Liver (tissue), 9 donors: ENCODE data around the gene RASSF10. TPM values are rescaled to one million over a fixed set of nuclear protein-coding genes. Genes with fewer than 3 reads are reported as not detected.

Experiments used
- DNase-seq: peaks from one replicate; pipeline ENCODE4 v3.0.0-alpha.2; 2017; ENCODE audit warnings: low spot score
- H3K27ac ChIP-seq, 2 donors: one replicate each; pipeline ENCODE4 v1.7.0; 2013; ENCODE audit warnings: inconsistent platforms in 2 of 2, low read length in 2 of 2, control low read depth in 1 of 2, low read depth in 1 of 2, mild to moderate bottlenecking in 1 of 2
- H3K27me3 ChIP-seq, 4 donors: one replicate each; pipeline versions ENCODE4 v1.6.1 to v1.7.0; 2013; ENCODE audit warnings: low read length in 3 of 4, inconsistent platforms in 1 of 4, mild to moderate bottlenecking in 1 of 4, moderate library complexity in 1 of 4; ENCODE audit not compliant: control insufficient read depth in 4 of 4, insufficient read depth in 4 of 4
- H3K36me3 ChIP-seq, 4 donors: one replicate each; pipeline versions ENCODE4 v1.6.1 to v1.7.0; 2013; ENCODE audit warnings: low read length in 3 of 4, mild to moderate bottlenecking in 3 of 4, low read depth in 1 of 4, moderate library complexity in 1 of 4; ENCODE audit not compliant: control insufficient read depth in 4 of 4, insufficient read depth in 3 of 4
- H3K4me1 ChIP-seq, 4 donors: one replicate each; pipeline versions ENCODE4 v1.6.1 to v1.7.0; 2013; ENCODE audit warnings: low read length in 3 of 4, mild to moderate bottlenecking in 3 of 4, moderate library complexity in 1 of 4; ENCODE audit not compliant: control insufficient read depth in 4 of 4, insufficient read depth in 4 of 4
- H3K4me3 ChIP-seq, 3 donors: one replicate each; pipeline versions ENCODE4 v1.6.1 to v1.7.0; 2013; ENCODE audit warnings: low read length in 3 of 3, control low read depth in 1 of 3, low read depth in 1 of 3, mild to moderate bottlenecking in 1 of 3
- H3K9ac ChIP-seq, 2 donors: one replicate each; pipeline ENCODE4 v1.7.0; 2013; ENCODE audit warnings: low read length in 2 of 2, mild to moderate bottlenecking in 2 of 2, moderate library complexity in 2 of 2, control low read depth in 1 of 2, low read depth in 1 of 2
- H3K9me3 ChIP-seq, 4 donors: one replicate each; pipeline versions ENCODE4 v1.6.1 to v1.7.0; 2013; ENCODE audit warnings: low read length in 3 of 4; ENCODE audit not compliant: control insufficient read depth in 4 of 4
- CTCF ChIP-seq: fragments of 150-350 bp; IDR thresholded peaks from 2 replicates; pipeline ENCODE4 v1.5.1; 2017; ENCODE audit warnings: improper control_type of control experiment, low read depth, low read length; ENCODE audit not compliant: missing input control
- EGR1 ChIP-seq, 2 donors: IDR thresholded peaks; 2 replicates each; pipeline ENCODE4 v1.6.1; 2016 to 2018; ENCODE audit warnings: antibody characterized with exemption in 2 of 2, low read depth in 2 of 2
- FOXA1 ChIP-seq: IDR thresholded peaks from 2 replicates; pipeline ENCODE4 v1.6.1; 2016; ENCODE audit warnings: antibody characterized with exemption
- FOXA2 ChIP-seq: IDR thresholded peaks from 2 replicates; pipeline ENCODE4 v1.6.1; 2016; ENCODE audit warnings: antibody characterized with exemption
- GABPA ChIP-seq, 2 donors: IDR thresholded peaks in 1 of 2; conservative IDR thresholded peaks in 1 of 2; 2 replicates each; pipeline ENCODE4 v1.6.1; 2016; ENCODE audit warnings: antibody characterized with exemption in 2 of 2, mild to moderate bottlenecking in 1 of 2, moderate library complexity in 1 of 2
- HNF4A ChIP-seq, 2 donors: conservative IDR thresholded peaks; 2 replicates each; pipeline ENCODE4 v1.6.1; 2016; ENCODE audit warnings: antibody characterized with exemption in 2 of 2, mild to moderate bottlenecking in 2 of 2
- HNF4G ChIP-seq: IDR thresholded peaks from 2 replicates; pipeline ENCODE4 v1.6.1; 2016; ENCODE audit warnings: antibody characterized with exemption
- JUND ChIP-seq, 2 donors: IDR thresholded peaks; 2 replicates each; pipeline ENCODE4 v1.6.1; 2016; ENCODE audit warnings: antibody characterized with exemption in 2 of 2
- NR2F2 ChIP-seq: IDR thresholded peaks from 2 replicates; pipeline ENCODE4 v1.6.1; 2016; ENCODE audit warnings: antibody characterized with exemption
- RAD21 ChIP-seq, 2 donors: IDR thresholded peaks; 2 replicates each; pipeline ENCODE4 v1.6.1; 2016; ENCODE audit warnings: antibody characterized with exemption in 2 of 2, mild to moderate bottlenecking in 2 of 2
- REST ChIP-seq: IDR thresholded peaks from 2 replicates; pipeline ENCODE4 v1.6.1; 2016; ENCODE audit warnings: antibody characterized with exemption, mild to moderate bottlenecking
- RXRA ChIP-seq, 2 donors: IDR thresholded peaks; 2 replicates each; pipeline ENCODE4 v1.6.1; 2017 to 2018; ENCODE audit warnings: antibody characterized with exemption in 2 of 2, mild to moderate bottlenecking in 1 of 2
- SP1 ChIP-seq: IDR thresholded peaks from 2 replicates; pipeline ENCODE4 v1.6.1; 2018; ENCODE audit warnings: antibody characterized with exemption, mild to moderate bottlenecking
- TAF1 ChIP-seq: conservative IDR thresholded peaks from 2 replicates; pipeline ENCODE4 v1.6.1; 2016; ENCODE audit warnings: antibody characterized with exemption, mild to moderate bottlenecking
- YY1 ChIP-seq: IDR thresholded peaks from 2 replicates; pipeline ENCODE4 v1.6.1; 2016; ENCODE audit warnings: antibody characterized with exemption, mild to moderate bottlenecking
- WGBS: extraction: QIAGEN DNeasy Blood & Tissue Kit; methylation state at CpG from one replicate; pipeline ENCODE4 v1.1.7; 2013; 5-methylcytosine and 5-hydroxymethylcytosine counted together
- polyA plus RNA-seq, 2 donors: library from polyadenylated mRNA; stranded (reverse) in 1 of 2; unstranded in 1 of 2; fragments of 200-250 nt in 1 of 2; fragments of >200 nt in 1 of 2; fragmentation: Nextera tagmentation in 1 of 2; extraction: Ambion mirVana in 1 of 2; gene quantifications; one replicate each; pipeline versions ENCODE4 v1.2.1 to v1.2.3, GENCODE V29; 2013 to 2015
- total RNA-seq, 2 donors: library from RNA; depleted of rRNA; stranded (reverse); fragments of >200 nt; gene quantifications; one replicate each; pipeline ENCODE4 v1.2.3, GENCODE V29; 2014
- TF ChIP-seq, protein P1 (sequence below): IDR thresholded peaks from 2 replicates; pipeline ENCODE4 v1.6.1; 2016; ENCODE audit warnings: antibody characterized with exemption
- TF ChIP-seq, protein P2 (sequence below): IDR thresholded peaks from 2 replicates; pipeline ENCODE4 v1.6.1; 2016; ENCODE audit warnings: antibody characterized with exemption
- TF ChIP-seq, protein P3 (sequence below): IDR thresholded peaks from 2 replicates; pipeline ENCODE4 v1.6.1; 2016; ENCODE audit warnings: antibody characterized with exemption
- donor health status: healthy.
- donor health status: healthy.
- donor health status: healthy.
- donor health status: healthy.
- donor health status: healthy.

RASSF10 gene
- total and polyA plus RNA-seq, 4 donors = 0.03 to 1.9 (median 0.08) TPM; not detected in 1

- Histone ChIP-seq H3K9me3 (peaks cover 0 to 7% (median 0%) of the 10 kb centered on the region in 4 donors), H3K36me3 (no peaks in the 10 kb centered on the region), H3K4me3 (no peak overlapping the region), H3K27me3 (peaks cover 0 to 8% (median 3%) of the 10 kb centered on the region in 4 donors), H3K9ac (no peak overlapping the region), H3K27ac (no peak overlapping the region), H3K4me1 (peaks cover 26 to 48% (median 41%) of the 10 kb centered on the region in 4 donors)
- 62% methylated on average over 7 of the region's 7 CpGs for WGBS
- TF ChIP-seq, protein P1, sequence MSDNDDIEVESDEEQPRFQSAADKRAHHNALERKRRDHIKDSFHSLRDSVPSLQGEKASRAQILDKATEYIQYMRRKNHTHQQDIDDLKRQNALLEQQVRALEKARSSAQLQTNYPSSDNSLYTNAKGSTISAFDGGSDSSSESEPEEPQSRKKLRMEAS = no peak
- no peak for TF ChIP-seq FOXA1
- TF ChIP-seq JUND (IDR thresholded peaks at IDR 0.05) = no peak
- no peak for TF ChIP-seq GABPA (IDR thresholded peaks at IDR 0.05 in 1 of 2, conservative IDR thresholded peaks at IDR 0.05 in 1 of 2)
- no peak for TF ChIP-seq RAD21 (IDR thresholded peaks at IDR 0.05)
- no peak for TF ChIP-seq SP1
- TF ChIP-seq YY1 = no peak
- TF ChIP-seq CTCF = no peak
- TF ChIP-seq HNF4G = no peak
- TF ChIP-seq RXRA (IDR thresholded peaks at IDR 0.05) = no peak
- TF ChIP-seq, protein P2, sequence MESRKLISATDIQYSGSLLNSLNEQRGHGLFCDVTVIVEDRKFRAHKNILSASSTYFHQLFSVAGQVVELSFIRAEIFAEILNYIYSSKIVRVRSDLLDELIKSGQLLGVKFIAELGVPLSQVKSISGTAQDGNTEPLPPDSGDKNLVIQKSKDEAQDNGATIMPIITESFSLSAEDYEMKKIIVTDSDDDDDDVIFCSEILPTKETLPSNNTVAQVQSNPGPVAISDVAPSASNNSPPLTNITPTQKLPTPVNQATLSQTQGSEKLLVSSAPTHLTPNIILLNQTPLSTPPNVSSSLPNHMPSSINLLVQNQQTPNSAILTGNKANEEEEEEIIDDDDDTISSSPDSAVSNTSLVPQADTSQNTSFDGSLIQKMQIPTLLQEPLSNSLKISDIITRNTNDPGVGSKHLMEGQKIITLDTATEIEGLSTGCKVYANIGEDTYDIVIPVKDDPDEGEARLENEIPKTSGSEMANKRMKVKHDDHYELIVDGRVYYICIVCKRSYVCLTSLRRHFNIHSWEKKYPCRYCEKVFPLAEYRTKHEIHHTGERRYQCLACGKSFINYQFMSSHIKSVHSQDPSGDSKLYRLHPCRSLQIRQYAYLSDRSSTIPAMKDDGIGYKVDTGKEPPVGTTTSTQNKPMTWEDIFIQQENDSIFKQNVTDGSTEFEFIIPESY = no peak
- TF ChIP-seq NR2F2 = no peak
- no peak for TF ChIP-seq REST
- TF ChIP-seq, protein P3, sequence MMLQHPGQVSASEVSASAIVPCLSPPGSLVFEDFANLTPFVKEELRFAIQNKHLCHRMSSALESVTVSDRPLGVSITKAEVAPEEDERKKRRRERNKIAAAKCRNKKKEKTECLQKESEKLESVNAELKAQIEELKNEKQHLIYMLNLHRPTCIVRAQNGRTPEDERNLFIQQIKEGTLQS = no peak
- no peak for TF ChIP-seq TAF1
- no peak for TF ChIP-seq FOXA2
- TF ChIP-seq HNF4A (conservative IDR thresholded peaks at IDR 0.05) = no peak
- DNase-seq = no peak
Observed at GRCh38 chr11:13013054-13013488, 4.0 kb downstream of the RASSF10 start.

DNA sequence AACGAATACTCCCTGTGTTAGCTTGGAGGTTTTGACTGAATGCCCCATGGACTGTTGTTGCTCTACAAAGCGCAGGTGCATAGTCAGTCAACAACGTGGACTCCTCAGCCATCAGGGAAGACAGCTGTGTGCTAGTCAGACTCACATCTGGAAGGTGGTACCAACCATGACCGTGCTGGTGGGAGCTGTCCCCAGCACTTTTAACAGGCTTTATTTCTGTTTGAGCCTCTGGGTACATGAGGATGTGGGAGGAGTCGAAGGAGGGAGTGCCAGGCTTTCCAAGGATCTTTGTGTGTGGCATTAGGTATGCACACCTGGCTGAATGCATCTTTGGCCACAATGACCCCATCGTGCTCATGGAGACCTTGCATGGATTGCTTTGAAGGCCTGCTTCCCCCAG, 6.6 kb downstream of the RASSF10 start:
- H3K9me3 ChIP-seq = no peaks in the 10 kb centered on the region
- DNase-seq = no peak

More for the DNA sequence above, 6.6 kb downstream of the RASSF10 start:
- H3K4me1 ChIP-seq = peaks cover 6 to 21% (median 19%) of the 10 kb centered on the region in 4 donors
- no peak for TF ChIP-seq FOXA2
- no peak for TF ChIP-seq CTCF
- TF ChIP-seq EGR1 (IDR thresholded peaks at IDR 0.05; ENCODE audit: low read depth in 2 of 2) = no peak
- no peak for TF ChIP-seq NR2F2
- TF ChIP-seq RXRA (IDR thresholded peaks at IDR 0.05) = no peak
- TF ChIP-seq RAD21 (IDR thresholded peaks at IDR 0.05) = no peak
- TF ChIP-seq SP1 = no peak
- no peak for TF ChIP-seq JUND (IDR thresholded peaks at IDR 0.05)
- TF ChIP-seq TAF1 = no peak
- no peak for TF ChIP-seq HNF4A (conservative IDR thresholded peaks at IDR 0.05)
- TF ChIP-seq, protein P3 = no peak
- TF ChIP-seq FOXA1 = no peak
- no peak for TF ChIP-seq HNF4G
- TF ChIP-seq GABPA (IDR thresholded peaks at IDR 0.05 in 1 of 2, conservative IDR thresholded peaks at IDR 0.05 in 1 of 2) = no peak
- TF ChIP-seq, protein P2 = no peak
- TF ChIP-seq YY1 = no peak
- H3K4me3 ChIP-seq = no peak overlapping the region
- H3K27ac ChIP-seq = no peak overlapping the region
- H3K36me3 ChIP-seq = no peaks in the 10 kb centered on the region
- H3K9ac ChIP-seq = no peak overlapping the region
- WGBS = 76% methylated on average over 6 of the region's 6 CpGs
- peaks cover 0 to 8% (median 1%) of the 10 kb centered on the region in 4 donors for H3K27me3 ChIP-seq
